Ureter (tissue), 1 donor: ENCODE data around the gene CCDC51. TPM values are rescaled to one million over a fixed set of nuclear protein-coding genes. Genes with fewer than 3 reads are reported as not detected.

ENCODE experiments used
- DNase-seq: peaks from one replicate; pipeline ENCODE4 v3.0.0-alpha.2; 2020; ENCODE audit warnings: low spot score
- total RNA-seq: library from RNA; stranded (reverse); gene quantifications from one replicate; pipeline ENCODE4 v1.2.4, GENCODE V29; 2023
- donor health status: DM: yes; HTN: yes; CAD: no.

The CCDC51 gene
- total RNA-seq, 1 donor from 2014 or later, result 10.4 TPM

DNA sequence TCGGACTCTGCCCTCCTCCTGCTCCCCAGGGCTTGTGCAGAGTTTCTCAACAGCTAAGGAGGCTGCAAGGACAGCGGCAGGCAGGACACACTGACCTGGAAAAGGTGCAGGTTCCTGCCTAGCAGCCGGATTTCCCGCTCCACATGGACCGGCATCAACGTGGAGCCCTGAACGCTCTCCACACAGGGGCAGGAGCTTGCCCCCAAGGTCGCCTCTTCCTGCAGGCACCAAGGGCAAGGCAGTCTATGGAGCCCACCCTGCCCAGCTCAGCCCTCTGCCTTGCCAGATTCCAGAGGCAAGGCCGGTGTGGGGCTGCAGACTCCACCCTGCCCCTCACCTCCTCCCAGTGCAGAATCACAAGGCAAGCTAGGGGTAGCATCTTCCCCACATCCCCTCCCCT is 20.8 kb downstream of the CCDC51 start:
- DNase-seq, result no peak

DNA sequence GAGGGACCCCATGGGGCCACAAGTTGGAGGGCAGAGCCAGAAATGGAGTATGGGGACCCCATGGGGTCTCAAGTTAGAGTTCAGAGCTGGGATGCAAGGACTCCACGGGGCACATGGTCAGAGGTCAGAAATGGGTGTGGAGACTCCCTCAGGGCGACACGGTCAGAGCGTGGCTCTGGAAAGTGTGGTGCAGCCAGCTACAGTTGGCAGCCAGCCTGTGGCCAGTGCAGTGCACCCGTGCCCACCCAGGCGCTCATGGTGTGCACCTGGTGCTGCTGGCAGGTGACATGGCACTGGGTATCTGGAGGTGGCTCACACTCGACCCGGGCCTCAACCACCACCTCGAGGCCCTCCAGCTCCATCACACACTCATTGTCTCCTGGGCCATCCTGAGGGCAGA is 21.3 kb downstream of the CCDC51 start:
- DNase-seq, result no peak

DNA sequence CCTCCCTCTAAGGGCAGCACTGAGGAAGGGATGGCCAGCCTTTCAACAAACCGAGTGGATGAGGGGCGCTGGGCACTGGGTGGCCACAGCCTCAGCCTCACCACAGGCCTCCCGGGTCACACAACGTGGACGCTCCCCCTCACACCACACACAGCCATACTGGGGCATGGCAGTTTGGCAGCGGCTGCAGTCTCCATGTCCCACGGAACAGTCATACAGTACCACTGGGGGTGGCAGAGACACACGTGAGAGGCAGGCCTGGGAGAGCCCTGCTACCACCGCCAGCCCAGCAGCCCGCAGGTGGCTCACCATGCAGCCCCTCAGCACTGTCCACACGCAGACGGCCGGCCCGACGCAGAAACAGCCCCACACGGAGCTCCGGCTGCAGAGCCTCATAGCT is 21.8 kb downstream of the CCDC51 start:
- DNase-seq, result no peak

DNA sequence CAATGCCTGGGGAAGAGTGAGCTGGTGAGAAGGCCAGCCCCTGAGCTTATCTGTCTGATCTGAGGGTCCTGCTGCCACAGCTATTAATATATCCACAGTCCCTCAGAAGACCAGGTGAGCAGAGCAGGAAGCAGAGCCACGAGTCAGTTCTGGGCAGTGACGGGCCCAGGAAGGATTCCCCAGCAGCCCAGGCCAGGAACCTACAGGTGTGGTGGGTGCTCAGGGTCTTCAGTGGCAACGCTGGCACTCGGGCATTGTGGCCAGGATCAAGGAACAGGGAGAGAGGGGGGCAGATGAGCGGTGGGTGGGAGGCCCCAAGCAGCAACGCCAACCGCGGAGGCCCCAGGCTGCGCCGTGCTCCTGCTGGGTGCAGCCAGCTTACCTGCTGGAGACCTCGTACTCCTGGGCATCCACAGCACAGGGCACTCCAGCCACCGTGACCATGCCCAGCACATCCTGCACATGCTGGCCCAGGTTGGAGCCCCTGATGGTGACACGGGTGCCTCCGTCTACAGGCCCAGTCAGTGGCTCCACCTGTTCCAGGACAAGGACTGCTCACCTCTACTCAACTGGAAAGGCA is 22.3 kb downstream of the CCDC51 start:
- no peak for DNase-seq

DNA sequence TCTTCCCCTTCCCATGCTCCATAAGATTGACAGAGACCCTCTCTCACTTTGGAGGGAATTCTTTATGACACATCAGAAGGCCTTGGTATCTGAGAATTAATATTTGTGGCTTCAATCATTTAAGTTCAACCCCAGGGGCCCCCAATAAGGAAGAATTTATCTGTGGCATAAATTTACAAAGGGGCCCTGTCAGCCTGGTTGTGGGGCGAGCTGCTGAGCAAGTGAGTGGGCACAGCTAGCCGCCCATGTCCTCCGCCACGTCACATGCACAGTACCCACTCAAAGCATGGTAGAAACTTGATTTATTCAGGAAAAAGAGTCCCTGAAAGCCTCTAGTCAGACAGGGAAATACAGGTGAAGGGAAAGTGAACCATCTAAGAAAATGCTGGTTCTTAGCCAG is 23.4 kb downstream of the CCDC51 start:
- no peak for DNase-seq

DNA sequence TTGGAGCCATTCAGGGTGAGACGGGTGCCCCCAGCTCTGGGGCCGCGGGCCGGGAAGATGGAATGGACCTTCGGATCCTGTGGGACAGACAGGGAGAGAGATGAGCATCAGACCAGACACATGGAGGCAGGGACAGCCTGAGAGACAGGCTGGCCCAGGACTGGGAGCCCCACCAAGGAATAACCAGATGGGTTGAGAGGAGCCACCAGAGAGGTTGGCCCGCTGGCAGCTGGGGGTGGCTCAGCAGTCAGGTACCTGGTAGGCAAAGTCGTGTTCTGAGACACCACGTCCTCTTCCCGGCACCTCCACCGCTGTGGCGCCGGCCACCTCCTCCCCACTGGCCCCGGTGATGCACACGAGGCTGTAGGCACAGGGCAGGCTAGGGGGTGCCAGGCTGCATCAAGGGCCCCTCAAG is 23.8 kb downstream of the CCDC51 start:
- DNase-seq, result no peak

DNA sequence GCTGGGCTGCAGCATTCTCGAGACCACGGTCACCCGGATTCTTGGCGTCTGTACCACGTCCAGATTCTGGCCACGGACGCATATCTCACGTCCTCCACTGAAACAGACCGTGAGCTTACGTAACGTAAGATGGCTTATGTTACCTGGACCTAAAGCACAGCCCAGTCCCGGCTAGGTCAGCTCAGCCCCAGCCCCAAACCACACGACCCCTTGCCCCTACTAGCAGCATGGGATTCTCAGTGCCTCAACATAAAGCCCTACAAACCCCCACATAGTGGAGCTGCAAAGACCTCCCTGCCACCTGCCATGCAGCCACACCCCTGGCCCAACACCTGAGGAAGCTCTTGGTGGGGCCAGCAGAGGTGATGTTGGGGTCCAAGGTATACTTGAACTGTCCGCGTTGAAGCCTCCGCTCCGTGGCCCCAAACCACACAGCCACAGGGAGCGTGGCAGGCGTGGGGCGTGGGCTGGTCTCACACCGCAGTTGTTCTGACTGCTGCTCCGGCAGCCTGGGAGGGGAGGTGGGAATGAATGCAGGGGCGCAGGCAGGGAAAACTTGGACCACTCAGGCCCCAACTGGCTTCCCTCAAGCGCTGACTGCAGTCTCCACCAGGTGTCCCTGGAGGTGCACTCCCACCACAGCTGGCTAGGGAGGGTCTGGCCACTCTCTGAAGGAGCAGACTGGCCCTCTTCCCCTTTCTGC is 24.5 kb downstream of the CCDC51 start:
- DNase-seq, result no peak

DNA sequence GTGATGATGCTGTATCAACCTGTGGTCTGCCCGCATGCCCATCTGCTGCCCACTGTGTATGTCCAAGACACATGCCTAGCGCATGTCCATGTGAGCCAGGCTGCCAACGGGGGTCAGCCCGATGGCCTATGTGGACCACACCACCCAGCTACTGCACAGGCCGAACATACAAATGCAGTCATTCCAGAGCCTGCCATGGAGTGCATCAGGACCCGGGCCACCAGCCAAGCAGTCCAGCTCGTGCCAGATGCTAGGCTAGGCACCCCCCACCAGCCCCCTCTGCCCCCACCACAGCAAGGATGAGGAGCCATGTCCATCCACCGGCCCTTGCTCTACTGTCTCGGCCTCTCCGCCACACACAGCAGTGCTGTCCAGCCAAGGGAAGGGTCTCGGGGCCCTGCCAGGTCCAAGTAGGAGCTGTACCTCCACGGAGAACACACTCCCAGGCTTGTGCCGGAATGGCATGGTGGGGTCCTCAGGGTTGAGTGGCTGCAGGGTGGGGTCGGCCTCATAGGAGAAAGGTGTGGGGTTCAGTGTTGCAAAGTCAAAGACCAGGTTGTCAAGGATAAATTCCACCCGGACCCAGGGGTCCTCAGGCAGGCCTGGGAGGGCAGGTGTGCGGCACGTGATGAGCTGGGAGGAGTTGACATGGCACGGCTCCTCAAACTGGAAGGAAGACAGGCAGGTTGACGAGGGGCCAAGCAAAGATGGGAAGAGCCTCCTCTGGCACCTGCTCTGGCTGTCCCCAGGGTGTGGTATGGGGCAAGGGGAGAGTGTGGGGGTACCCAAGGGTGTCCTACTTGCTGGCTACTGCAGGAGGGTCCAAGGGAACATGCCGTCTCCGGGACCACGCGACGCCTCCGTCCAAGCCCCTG is 25.3 kb downstream of the CCDC51 start:
- no peak for DNase-seq

DNA sequence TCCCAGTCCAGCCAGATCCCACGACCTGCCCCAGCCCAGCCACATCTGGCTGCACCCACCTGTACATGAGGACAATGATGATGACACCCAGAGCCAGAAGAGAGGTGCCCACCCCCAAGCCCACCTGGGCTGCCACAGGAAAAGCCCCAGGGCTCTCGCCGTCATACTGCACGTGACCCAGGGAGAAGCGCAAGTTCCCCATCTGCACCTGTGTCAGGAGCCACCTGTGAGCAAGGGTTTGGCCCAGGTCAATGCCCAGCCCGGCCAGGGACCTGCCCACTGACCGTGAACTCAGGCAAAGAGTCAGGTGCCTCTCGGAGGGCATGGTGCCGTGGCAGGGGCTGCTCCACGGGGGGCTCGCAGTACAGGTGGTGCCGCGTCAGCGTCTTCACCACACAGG is 26.3 kb downstream of the CCDC51 start:
- DNase-seq, result no peak

DNA sequence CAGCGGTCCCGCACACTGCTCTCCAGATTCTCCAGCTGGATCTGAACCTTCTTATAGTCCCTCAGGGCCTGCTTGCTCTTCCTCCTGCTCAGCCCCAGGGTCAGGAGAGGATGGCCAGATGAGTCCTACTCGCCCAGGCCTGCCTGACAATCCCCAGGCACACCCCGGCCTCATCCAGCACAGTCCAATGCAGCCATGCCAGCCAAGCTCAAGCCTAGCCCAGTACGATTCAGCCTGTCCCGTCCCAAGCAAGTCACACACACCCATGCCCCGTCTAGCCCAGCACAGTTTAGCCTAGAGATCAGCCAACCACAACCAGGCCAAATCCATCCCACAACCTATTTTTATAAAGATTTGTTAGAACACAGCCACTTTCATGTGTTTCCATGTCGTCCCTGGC is 26.8 kb downstream of the CCDC51 start:
- no peak for DNase-seq

DNA sequence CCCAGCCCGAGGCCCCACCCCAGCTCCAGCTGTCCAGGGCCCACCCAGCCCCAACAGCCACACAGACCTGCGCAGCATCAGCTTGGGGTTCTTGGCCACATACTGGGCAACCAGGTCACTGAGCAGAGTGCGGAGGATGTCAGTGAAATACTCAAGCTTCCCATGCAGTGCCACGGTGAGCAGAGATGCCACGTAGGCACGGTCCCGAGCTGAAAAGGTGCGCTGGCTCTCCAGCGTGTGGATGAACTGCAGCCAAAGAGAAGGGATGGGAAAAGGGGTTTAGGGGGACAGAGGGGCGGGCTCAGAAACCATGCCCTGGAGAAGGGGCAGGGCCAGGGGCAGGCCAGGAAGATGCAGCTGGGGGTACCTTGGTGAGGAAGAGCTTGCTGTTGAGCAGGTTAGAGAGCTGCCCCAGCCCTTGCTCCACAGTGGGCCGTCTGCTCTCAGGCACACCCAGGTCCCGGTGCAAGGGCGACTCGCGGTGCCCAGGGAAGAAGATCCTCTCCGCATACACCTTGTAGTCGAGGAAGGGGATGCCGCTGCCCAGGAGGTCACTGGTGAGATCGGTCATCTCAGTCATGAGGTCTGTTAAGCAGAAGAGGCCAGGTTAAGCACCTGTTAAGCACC is 27.4 kb downstream of the CCDC51 start:
- no peak for DNase-seq

DNA sequence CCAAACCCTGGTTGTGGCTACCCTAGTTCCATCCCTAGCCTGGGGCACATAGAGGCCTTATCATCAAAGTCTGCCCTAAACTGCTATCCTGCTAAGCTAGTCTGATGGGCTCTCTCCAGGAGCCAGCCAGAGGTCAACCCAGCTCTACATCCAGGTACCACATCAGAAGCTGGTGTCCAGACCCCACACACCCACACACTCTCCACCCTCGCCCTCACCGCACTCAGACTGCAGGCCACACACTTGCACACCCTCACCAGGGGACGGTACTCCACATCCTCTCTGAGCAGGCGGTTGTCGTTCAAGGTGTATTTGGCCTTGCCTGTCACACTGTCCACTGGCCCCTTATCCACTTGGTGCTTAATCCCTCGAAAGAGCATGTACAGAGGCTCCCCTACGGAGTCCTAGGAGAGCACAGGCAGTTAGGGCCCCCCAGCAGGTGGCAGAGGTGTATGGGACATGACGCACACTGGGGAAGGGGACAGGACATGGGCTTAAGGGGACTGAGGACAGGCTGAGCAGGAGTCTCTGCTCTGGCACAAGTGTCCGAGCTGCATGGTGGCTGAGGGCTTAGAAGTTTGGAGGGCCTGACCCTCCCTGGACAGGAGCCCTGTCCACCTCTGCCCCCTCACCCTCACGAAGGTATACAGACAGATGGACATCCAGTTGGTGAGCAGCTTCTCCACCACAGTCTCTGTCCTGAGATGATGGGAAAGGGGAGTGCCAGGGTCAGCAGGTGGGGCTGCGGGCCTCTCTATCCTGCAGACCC is 28.1 kb downstream of the CCDC51 start:
- DNase-seq, result no peak

DNA sequence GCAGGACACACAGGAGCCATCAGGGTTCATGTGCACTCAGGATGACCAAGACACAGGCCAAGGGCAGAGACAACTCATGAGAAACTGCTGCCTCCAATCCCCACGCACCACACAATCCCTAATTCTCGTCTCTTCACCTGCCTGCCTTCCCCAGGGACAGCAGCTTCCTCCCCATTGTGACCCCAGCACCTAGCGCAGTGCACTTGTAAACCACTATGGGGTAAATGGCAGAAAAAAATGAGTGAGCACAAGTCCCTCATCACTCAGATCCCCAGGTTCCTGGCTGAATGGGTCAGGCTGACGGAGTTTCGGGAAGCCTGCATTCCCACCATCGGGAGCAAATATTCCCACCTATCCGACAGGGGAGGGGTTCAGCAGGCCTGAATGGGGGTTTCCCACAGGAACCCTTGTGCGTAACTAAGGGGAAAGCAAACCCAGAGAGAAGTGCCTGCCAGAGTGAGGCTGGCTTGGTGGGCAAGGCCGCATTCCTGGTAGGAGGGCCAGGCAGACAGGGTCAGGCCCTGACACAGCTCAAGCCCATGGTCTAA is 28.8 kb downstream of the CCDC51 start:
- no peak for DNase-seq

DNA sequence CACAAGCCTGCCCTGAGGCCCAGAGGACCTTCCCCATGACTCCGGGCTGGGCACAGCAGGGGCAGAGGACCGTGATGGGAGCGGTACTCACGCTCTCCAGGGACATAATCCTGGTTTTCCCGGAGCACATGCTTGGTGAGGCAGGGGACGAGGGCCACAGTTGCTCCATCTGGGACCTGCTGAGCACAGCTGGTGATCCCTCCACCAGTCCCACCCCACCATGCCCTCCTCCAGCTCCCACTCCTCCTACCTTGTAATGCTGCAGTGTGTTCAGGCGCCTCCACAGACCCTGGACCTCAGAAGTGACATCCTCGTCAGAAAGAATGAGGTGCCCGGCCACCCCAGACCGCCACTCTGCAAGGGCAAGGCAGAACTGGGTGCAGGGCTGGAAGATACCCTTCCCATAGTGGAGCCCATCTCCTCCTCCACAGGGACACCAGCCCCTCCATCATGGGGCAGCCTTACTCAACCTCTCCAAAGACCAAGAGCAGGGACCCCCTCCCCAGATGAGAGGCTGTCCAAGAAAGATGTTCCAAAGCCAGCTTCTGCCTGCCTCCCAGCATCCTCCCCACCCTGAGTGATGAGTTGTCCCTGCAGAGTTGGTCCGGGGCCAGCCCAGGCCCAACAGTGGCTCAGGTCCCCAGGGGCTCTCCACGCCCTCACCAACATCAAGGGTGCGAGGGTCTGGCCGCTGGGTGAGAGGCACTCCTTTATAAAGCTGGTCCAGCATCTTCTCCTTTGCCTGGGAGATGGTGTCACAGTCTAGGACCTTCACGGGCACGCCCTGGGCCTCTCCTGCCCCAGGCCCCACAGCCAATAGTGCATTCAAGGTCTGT is 29.5 kb downstream of the CCDC51 start:
- DNase-seq, result no peak

DNA sequence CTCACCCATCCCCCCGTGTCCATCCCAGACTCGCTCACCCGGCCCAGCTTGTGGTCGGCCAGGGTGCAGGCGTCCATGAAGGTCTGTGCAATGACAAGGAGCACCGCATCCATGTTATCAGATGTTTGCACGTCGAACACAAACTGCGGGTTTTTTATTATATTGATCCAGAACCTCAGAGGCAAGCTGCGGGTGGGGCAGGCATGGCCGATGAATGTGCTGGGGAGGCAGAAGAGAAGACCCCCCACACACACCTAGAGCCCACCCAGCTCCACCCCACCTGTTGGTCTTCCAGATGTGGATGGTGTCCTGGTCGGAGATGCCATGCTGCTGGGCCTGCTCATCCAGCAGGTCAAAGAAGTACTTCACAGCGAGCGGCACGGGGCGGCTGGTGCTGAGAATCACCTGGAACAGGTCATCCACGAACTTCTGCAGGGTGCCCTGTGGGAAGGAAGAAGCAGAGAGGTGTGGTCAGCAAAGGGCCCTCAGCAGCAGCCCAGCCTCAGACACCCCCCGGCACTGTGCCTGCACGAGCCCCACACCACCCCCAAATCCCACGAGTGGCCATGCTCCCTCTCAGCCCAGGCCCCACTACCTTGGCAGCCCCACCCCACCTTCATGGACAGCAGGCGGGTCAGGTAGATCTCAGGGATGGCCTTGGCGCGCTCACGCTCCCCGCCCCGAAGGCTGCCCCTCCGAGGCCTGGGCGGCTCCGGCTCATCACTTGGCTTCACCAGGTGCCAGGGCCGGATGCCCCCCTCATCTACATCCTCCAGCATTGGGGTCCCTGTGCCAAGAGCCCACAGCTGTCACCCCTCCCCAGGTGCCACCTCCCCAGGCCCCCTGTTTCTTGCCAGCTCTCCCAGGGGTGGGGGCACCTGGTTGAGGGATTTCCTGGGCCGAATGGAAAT is 30.4 kb downstream of the CCDC51 start:
- no peak for DNase-seq

DNA sequence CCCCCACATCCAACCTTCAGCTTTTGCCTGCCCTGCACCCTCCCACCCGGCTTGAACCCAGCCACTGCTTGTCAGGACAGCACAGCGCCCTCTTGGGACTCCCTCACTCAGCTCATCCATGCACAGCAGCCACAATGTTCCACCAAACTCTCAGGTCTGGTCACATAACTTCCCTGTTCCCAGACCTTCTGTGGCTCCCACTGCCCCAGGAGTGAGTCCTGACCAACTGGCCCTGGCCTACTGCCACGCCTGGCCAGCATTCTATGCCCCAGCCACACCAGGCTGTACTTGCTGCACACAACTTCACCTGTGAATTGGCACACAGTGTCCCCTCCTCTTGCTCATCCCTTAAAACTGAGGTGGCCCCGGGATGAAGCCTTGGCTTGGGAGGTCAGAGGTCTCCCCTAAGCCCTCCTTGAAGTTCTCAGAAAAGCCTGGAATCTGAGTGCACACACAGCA is 31.1 kb downstream of the CCDC51 start:
- no peak for DNase-seq

DNA sequence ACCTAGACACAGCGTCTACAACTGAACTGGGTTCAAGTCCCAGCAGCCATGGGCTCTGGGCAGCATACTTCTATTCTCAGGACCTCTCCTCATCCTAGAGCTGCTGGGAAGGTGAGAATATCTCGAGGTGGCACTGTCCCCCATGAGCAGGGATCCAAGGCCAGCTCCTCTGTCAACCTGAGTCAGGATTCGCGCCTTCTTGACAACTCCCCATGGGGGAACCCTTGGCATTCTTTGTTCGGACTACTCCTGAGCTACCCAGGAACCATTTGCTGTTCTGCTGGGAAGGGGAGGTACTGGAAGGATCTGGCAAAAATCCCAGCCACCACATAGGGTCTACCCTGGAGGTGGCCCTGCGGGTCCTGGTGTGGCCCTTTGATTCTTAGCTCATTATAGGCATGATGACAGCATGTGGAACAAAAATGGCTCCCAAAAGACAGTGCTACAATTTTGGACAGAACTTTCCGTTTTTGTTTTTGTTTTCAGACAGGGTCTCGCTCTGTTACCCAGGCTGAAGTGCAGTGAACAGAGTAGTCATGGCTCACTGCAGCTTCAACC is 32.3 kb downstream of the CCDC51 start:
- DNase-seq, result no peak

DNA sequence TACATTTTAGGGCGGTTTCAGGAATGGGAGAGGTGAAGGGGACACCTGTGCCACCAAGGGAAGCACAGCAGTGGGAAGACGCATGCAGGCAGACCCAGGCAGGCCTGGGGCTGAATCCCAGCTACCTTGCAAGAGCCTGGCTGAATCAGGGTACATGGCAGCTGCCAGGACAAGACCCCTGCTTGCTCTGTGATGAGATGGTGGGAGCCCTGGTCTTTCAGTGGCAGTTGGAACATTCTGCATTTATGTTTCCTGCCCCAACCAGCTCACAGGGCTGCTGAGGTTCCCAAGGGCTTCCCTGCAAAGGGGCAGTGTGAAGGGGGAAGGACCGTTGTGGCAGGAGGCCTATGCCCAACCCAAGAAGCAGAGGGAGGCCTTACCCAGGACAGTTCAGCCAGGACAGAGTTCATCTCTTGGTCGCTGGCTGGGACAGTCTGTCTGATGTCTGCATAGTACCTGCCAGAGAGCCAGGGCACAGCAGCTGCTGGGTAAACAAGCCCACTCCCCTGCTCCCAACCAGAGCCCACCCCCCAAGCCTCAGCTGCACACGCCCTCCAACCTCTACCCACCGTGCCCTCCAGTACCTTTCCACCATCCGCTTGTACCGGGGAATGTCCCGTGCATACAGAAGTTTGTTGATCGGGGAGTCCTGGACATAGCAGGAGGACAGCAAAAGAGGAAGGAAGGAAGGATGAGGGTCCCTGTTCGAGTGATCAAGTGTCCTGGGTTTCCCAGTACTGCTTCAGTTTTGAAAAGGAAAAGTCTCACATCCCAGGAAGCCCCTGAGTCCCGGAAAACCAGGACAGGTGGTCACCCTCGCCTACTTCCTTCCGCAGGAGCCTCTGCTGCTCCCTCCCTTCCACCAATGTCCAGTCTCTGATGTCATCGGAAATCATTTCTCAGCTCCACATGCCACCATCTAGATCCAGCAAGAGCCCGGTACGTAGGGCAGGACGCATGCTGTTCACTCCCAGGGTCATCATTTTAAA is 33.2 kb downstream of the CCDC51 start:
- no peak for DNase-seq
